K562 (cell line): ENCODE measurements around the gene CCDC116. TPM values are rescaled to one million over a fixed set of nuclear protein-coding genes. Genes with fewer than 3 reads are reported as not detected.

Experiments
- ASH1L ChIP-seq: fragments of 450-650 bp; IDR thresholded peaks from 2 replicates; pipeline ENCODE4 v1.6.1; 2018; ENCODE audit warnings: borderline replicate concordance, mild to moderate bottlenecking, low read depth; ENCODE audit not compliant: partially characterized antibody
- CBFA2T2 ChIP-seq: fragments of 450-650 bp; conservative IDR thresholded peaks from 2 replicates; pipeline ENCODE4 v1.6.1; 2017; ENCODE audit warnings: mild to moderate bottlenecking
- CSDE1 ChIP-seq, 2 experiments: fragments of 450-650 bp; IDR thresholded peaks; 2 replicates each; pipeline ENCODE4 v1.6.1; 2016; ENCODE audit warnings: mild to moderate bottlenecking in 1 of 2
- FOS ChIP-seq: IDR thresholded peaks from 3 replicates; pipeline ENCODE4 v1.6.1; 2011; ENCODE audit not compliant: insufficient read length; ENCODE audit errors: extremely low read depth
- HDAC6 ChIP-seq: IDR thresholded peaks from 2 replicates; pipeline ENCODE4 v1.6.1; 2012; ENCODE audit warnings: low read depth, mild to moderate bottlenecking, control low read depth, inconsistent platforms, low read length, moderate library complexity
- NBN ChIP-seq: fragments of 450-650 bp; IDR thresholded peaks from 2 replicates; pipeline ENCODE4 v1.6.1; 2016; ENCODE audit warnings: low read depth, mild to moderate bottlenecking
- PTTG1 ChIP-seq: fragments of 450-650 bp; IDR thresholded peaks from 2 replicates; pipeline ENCODE4 v1.6.1; 2016; ENCODE audit warnings: low read depth, mild to moderate bottlenecking, missing genetic modification characterization, missing compliant biosample characterization
- ZNF263 ChIP-seq: sonication (generic); formaldehyde crosslinking; IDR thresholded peaks from 2 replicates; pipeline ENCODE4 v1.8.0; 2022; ENCODE audit warnings: mild to moderate bottlenecking, missing genetic modification reagents, borderline replicate concordance
- polyA plus RNA-seq, 8 experiments: library from polyadenylated mRNA; depleted of rRNA in 4 of 8; stranded (reverse) in 5 of 8; unstranded in 3 of 8; fragments of >200 nt; fragmentation: Nextera tagmentation in 2 of 8; fragmentation: Illumina TruSeq in 1 of 8; extraction: Ambion mirVana in 2 of 8; extraction: Trizol in 1 of 8; gene quantifications; 2 replicates each; pipeline versions ENCODE4 v1.2.1 to v1.2.3, GENCODE V29; 2011 to 2014; ENCODE audit warnings: inconsistent platforms in 1 of 8, missing spikeins in 1 of 8
- total RNA-seq, 7 experiments: library from RNA; depleted of rRNA in 6 of 7; stranded (reverse); fragments of >200 nt in 6 of 7; fragmentation: Illumina TruSeq in 2 of 7; extraction: Trizol in 2 of 7; gene quantifications; 2 replicates each; pipeline versions ENCODE4 v1.2.1 to v1.2.3, GENCODE V29; 2011 to 2021; ENCODE audit warnings: low replicate concordance in 1 of 7
- TF ChIP-seq, protein P1 (sequence below): fragments of 450-650 bp; conservative IDR thresholded peaks from 2 replicates; pipeline ENCODE4 v1.6.1; 2016; ENCODE audit warnings: missing genetic modification characterization, low read depth, mild to moderate bottlenecking, control low read depth, missing compliant biosample characterization
- TF ChIP-seq, protein P2 (sequence below): sonication (generic); formaldehyde crosslinking; IDR thresholded peaks from 2 replicates; pipeline ENCODE4 v1.8.1; 2023; ENCODE audit warnings: mild to moderate bottlenecking, missing genetic modification reagents
- TF ChIP-seq, protein P3 (sequence below): fragments of 450-650 bp; formaldehyde crosslinking; IDR thresholded peaks from 2 replicates; pipeline ENCODE4 v1.4.0; 2020; ENCODE audit warnings: mild to moderate bottlenecking, moderate library complexity
- TF ChIP-seq, protein P4 (sequence below): sonication (generic); formaldehyde crosslinking; IDR thresholded peaks from 2 replicates; pipeline ENCODE4 v1.8.1; 2023; ENCODE audit warnings: mild to moderate bottlenecking, missing genetic modification reagents
- TF ChIP-seq, protein P5 (sequence below): fragments of 250-450 bp; sonication (Bioruptor Pico); IDR thresholded peaks from 2 replicates; pipeline ENCODE4 v1.8.0; 2022; ENCODE audit warnings: inconsistent platforms
- TF ChIP-seq, protein P6 (sequence below), 2 experiments: fragments of 200-800 bp in 1 of 2; sonication (Bioruptor generic) in 1 of 2; sonication (generic) in 1 of 2; formaldehyde crosslinking in 1 of 2; IDR thresholded peaks in 1 of 2; conservative IDR thresholded peaks in 1 of 2; 2 replicates each; pipeline versions ENCODE4 v1.5.0 to v1.6.1; 2016 to 2020; ENCODE audit warnings: missing compliant biosample characterization in 1 of 2, missing genetic modification characterization in 1 of 2, missing genetic modification reagents in 1 of 2
- TF ChIP-seq, protein P7 (sequence below): fragments of 450-650 bp; IDR thresholded peaks from 2 replicates; pipeline ENCODE4 v1.6.1; 2016; ENCODE audit warnings: borderline replicate concordance

The CCDC116 gene
- total and polyA plus RNA-seq, 9 of the 15 experiments (the other 6 are each of a cell fraction or from before 2014, with no cell fraction given) = 1.6 to 11.3 (median 4.7) TPM

DNA sequence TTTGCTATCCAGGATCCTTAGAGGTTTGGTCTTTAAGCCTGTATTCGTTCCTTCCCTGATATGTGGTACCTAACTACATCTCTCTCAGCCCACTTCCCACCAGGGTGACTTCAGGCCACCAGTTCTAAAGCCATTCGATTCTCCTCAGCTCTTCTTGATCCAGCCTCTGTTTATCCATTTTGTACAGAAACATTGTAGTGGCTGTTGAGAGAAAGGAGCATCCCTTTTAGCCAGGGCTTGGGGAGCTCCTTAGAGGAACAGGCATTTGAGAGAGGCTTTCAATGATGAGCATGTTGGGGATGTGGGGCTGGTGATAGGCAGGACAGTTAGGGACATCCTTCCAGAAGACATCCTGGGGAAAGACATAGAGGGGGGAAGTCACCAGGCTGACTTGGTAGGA, 47.2 kb upstream of the CCDC116 start (continued):
- TF ChIP-seq, protein P1, sequence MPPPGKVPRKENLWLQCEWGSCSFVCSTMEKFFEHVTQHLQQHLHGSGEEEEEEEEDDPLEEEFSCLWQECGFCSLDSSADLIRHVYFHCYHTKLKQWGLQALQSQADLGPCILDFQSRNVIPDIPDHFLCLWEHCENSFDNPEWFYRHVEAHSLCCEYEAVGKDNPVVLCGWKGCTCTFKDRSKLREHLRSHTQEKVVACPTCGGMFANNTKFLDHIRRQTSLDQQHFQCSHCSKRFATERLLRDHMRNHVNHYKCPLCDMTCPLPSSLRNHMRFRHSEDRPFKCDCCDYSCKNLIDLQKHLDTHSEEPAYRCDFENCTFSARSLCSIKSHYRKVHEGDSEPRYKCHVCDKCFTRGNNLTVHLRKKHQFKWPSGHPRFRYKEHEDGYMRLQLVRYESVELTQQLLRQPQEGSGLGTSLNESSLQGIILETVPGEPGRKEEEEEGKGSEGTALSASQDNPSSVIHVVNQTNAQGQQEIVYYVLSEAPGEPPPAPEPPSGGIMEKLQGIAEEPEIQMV (tag) = no peak
- TF ChIP-seq FOS (no peak), NBN (no peak), ZNF263 (CRISPR knock-in tag) (peak; percentile 7; the same call in 1 of the 2 replicates), PTTG1 (tag) (no peak), CSDE1 (IDR thresholded peaks at IDR 0.05) (no peak), ASH1L (no peak), CBFA2T2 (no peak), HDAC6 (peak; percentile 74; the same call in 1 of the 2 replicates)
- TF ChIP-seq, protein P2, sequence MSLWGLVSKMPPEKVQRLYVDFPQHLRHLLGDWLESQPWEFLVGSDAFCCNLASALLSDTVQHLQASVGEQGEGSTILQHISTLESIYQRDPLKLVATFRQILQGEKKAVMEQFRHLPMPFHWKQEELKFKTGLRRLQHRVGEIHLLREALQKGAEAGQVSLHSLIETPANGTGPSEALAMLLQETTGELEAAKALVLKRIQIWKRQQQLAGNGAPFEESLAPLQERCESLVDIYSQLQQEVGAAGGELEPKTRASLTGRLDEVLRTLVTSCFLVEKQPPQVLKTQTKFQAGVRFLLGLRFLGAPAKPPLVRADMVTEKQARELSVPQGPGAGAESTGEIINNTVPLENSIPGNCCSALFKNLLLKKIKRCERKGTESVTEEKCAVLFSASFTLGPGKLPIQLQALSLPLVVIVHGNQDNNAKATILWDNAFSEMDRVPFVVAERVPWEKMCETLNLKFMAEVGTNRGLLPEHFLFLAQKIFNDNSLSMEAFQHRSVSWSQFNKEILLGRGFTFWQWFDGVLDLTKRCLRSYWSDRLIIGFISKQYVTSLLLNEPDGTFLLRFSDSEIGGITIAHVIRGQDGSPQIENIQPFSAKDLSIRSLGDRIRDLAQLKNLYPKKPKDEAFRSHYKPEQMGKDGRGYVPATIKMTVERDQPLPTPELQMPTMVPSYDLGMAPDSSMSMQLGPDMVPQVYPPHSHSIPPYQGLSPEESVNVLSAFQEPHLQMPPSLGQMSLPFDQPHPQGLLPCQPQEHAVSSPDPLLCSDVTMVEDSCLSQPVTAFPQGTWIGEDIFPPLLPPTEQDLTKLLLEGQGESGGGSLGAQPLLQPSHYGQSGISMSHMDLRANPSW (CRISPR knock-in tag) = 0 out of 2 replicates have a peak, but pooled peaks have one; percentile 23
- TF ChIP-seq, protein P3, sequence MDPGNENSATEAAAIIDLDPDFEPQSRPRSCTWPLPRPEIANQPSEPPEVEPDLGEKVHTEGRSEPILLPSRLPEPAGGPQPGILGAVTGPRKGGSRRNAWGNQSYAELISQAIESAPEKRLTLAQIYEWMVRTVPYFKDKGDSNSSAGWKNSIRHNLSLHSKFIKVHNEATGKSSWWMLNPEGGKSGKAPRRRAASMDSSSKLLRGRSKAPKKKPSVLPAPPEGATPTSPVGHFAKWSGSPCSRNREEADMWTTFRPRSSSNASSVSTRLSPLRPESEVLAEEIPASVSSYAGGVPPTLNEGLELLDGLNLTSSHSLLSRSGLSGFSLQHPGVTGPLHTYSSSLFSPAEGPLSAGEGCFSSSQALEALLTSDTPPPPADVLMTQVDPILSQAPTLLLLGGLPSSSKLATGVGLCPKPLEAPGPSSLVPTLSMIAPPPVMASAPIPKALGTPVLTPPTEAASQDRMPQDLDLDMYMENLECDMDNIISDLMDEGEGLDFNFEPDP = no peak
- TF ChIP-seq, protein P4, sequence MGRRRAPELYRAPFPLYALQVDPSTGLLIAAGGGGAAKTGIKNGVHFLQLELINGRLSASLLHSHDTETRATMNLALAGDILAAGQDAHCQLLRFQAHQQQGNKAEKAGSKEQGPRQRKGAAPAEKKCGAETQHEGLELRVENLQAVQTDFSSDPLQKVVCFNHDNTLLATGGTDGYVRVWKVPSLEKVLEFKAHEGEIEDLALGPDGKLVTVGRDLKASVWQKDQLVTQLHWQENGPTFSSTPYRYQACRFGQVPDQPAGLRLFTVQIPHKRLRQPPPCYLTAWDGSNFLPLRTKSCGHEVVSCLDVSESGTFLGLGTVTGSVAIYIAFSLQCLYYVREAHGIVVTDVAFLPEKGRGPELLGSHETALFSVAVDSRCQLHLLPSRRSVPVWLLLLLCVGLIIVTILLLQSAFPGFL (CRISPR knock-in tag) = no peak
- TF ChIP-seq, protein P5, sequence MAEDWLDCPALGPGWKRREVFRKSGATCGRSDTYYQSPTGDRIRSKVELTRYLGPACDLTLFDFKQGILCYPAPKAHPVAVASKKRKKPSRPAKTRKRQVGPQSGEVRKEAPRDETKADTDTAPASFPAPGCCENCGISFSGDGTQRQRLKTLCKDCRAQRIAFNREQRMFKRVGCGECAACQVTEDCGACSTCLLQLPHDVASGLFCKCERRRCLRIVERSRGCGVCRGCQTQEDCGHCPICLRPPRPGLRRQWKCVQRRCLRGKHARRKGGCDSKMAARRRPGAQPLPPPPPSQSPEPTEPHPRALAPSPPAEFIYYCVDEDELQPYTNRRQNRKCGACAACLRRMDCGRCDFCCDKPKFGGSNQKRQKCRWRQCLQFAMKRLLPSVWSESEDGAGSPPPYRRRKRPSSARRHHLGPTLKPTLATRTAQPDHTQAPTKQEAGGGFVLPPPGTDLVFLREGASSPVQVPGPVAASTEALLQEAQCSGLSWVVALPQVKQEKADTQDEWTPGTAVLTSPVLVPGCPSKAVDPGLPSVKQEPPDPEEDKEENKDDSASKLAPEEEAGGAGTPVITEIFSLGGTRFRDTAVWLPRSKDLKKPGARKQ = no peak
- TF ChIP-seq, protein P6, sequence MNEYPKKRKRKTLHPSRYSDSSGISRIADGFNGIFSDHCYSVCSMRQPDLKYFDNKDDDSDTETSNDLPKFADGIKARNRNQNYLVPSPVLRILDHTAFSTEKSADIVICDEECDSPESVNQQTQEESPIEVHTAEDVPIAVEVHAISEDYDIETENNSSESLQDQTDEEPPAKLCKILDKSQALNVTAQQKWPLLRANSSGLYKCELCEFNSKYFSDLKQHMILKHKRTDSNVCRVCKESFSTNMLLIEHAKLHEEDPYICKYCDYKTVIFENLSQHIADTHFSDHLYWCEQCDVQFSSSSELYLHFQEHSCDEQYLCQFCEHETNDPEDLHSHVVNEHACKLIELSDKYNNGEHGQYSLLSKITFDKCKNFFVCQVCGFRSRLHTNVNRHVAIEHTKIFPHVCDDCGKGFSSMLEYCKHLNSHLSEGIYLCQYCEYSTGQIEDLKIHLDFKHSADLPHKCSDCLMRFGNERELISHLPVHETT (CRISPR knock-in tag; conservative IDR thresholded peaks at IDR 0.05 in 1 of 2, IDR thresholded peaks at IDR 0.05 in 1 of 2) = no peak
- TF ChIP-seq, protein P7, sequence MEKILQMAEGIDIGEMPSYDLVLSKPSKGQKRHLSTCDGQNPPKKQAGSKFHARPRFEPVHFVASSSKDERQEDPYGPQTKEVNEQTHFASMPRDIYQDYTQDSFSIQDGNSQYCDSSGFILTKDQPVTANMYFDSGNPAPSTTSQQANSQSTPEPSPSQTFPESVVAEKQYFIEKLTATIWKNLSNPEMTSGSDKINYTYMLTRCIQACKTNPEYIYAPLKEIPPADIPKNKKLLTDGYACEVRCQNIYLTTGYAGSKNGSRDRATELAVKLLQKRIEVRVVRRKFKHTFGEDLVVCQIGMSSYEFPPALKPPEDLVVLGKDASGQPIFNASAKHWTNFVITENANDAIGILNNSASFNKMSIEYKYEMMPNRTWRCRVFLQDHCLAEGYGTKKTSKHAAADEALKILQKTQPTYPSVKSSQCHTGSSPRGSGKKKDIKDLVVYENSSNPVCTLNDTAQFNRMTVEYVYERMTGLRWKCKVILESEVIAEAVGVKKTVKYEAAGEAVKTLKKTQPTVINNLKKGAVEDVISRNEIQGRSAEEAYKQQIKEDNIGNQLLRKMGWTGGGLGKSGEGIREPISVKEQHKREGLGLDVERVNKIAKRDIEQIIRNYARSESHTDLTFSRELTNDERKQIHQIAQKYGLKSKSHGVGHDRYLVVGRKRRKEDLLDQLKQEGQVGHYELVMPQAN = no peak
